SK-N-SH (cell line): ENCODE data around the gene TBX19. TPM values are rescaled to one million over a fixed set of nuclear protein-coding genes. Genes with fewer than 3 reads are reported as not detected.
A peak's percentile ranks its signal among the peaks of the same experiment; 100 is the strongest.

Experiments
- CTCF ChIA-PET: fragments of 300-600, 350-600 bp; formaldehyde crosslinking; extraction: SDS; loops from one replicate; lab custom pipeline; 2021; lab: Yijun Ruan, JAX
- POLR2A ChIA-PET: fragments of 350-600 bp; sonication (Branson Sonifier 250); formaldehyde crosslinking; extraction: SDS; loops from one replicate; lab custom pipeline; 2020; ENCODE audit warnings: antibody characterized with exemption, inconsistent platforms; lab: Yijun Ruan, JAX
- DNase-seq: peaks from one replicate; pipeline ENCODE4 v3.0.0; 2012
- H2AFZ ChIP-seq: fragments of 200-600 bp; sonication (generic); 2 replicates; pipeline ENCODE4 v1.8.1; 2016; ENCODE audit warnings: antibody characterized with exemption, mild to moderate bottlenecking, low read depth
- H3F3A ChIP-seq: fragments of 200-600 bp; sonication (generic); replicated peaks from 2 replicates; pipeline ENCODE3; 2016; ENCODE audit warnings: antibody characterized with exemption, mild to moderate bottlenecking; ENCODE audit not compliant: insufficient read depth
- H3K27ac ChIP-seq, 2 experiments: fragments of 200-500 bp in 1 of 2; fragments of 200-600 bp in 1 of 2; sonication (Bioruptor generic) in 1 of 2; sonication (generic), shearing (Covaris generic) in 1 of 2; 2 replicates each; pipeline versions ENCODE4 v1.5.1 to v1.6.1; 2014 to 2016; ENCODE audit warnings: low read depth in 2 of 2, inconsistent platforms in 1 of 2, low read length in 1 of 2, mild to moderate bottlenecking in 1 of 2, mixed read lengths in 1 of 2
- H3K27me3 ChIP-seq: fragments of 200-600 bp; sonication (generic), shearing (Covaris generic); 2 replicates; pipeline ENCODE4 v1.6.1; 2016; ENCODE audit warnings: mixed run types; ENCODE audit not compliant: insufficient read depth
- H3K36me3 ChIP-seq, 2 experiments: fragments of 200-500 bp in 1 of 2; fragments of 200-600 bp in 1 of 2; sonication (Bioruptor generic) in 1 of 2; sonication (generic) in 1 of 2; replicated peaks in 1 of 2; 2 replicates each; pipeline versions ENCODE3 to v1.5.1; 2014 to 2016; ENCODE audit warnings: low read length in 1 of 2, mild to moderate bottlenecking in 1 of 2; ENCODE audit not compliant: insufficient read depth in 2 of 2, control insufficient read depth in 1 of 2
- H3K4me1 ChIP-seq, 2 experiments: fragments of 200-500 bp in 1 of 2; fragments of 200-600 bp in 1 of 2; sonication (Bioruptor generic) in 1 of 2; sonication (generic), shearing (Covaris generic) in 1 of 2; 2 replicates each; pipeline versions ENCODE4 v1.5.1 to v1.6.1; 2014 to 2016; ENCODE audit warnings: low read depth in 1 of 2, low read length in 1 of 2, mixed run types in 1 of 2; ENCODE audit not compliant: insufficient read depth in 2 of 2, control insufficient read depth in 1 of 2
- H3K4me2 ChIP-seq: fragments of 200-600 bp; sonication (generic), shearing (Covaris generic); 2 replicates; pipeline ENCODE4 v1.6.1; 2017; ENCODE audit warnings: mixed run types
- H3K4me3 ChIP-seq, 2 experiments: fragments of 200-500 bp in 1 of 2; fragments of 200-600 bp in 1 of 2; sonication (Bioruptor generic) in 1 of 2; sonication (generic), shearing (Covaris generic) in 1 of 2; 2 replicates each; pipeline versions ENCODE4 v1.5.1 to v1.8.1; 2014 to 2016; ENCODE audit warnings: low read depth in 2 of 2, inconsistent platforms in 1 of 2, low read length in 1 of 2, mild to moderate bottlenecking in 1 of 2, mixed read lengths in 1 of 2, moderate library complexity in 1 of 2
- H3K79me2 ChIP-seq: fragments of 200-600 bp; sonication (generic); 2 replicates; pipeline ENCODE4 v1.8.1; 2017; ENCODE audit warnings: mild to moderate bottlenecking; ENCODE audit not compliant: insufficient read depth
- H3K9ac ChIP-seq: fragments of 200-600 bp; sonication (generic); 2 replicates; pipeline ENCODE4 v1.6.1; 2017; ENCODE audit warnings: mixed run types
- H3K9me2 ChIP-seq: fragments of 200-600 bp; sonication (generic); 2 replicates; pipeline ENCODE4 v1.6.1; 2017; ENCODE audit warnings: mixed run types
- H3K9me3 ChIP-seq: fragments of 200-600 bp; sonication (generic); 2 replicates; pipeline ENCODE4 v1.6.1; 2017; ENCODE audit warnings: mixed run types, mild to moderate bottlenecking, moderate library complexity
- H4K20me1 ChIP-seq: fragments of 200-600 bp; sonication (generic); 2 replicates; pipeline ENCODE4 v1.6.1; 2017; ENCODE audit warnings: mild to moderate bottlenecking, mixed run types; ENCODE audit not compliant: insufficient read depth
- ELF1 ChIP-seq: IDR thresholded peaks from 2 replicates; pipeline ENCODE4 v1.4.0; 2012
- EP300 ChIP-seq, 2 experiments: IDR thresholded peaks; 2 replicates each; pipeline versions ENCODE4 v1.4.0 to v1.6.1; 2012; ENCODE audit warnings: borderline replicate concordance in 1 of 2, low read depth in 1 of 2, low read length in 1 of 2
- FOSL2 ChIP-seq: IDR thresholded peaks from 2 replicates; pipeline ENCODE4 v1.4.0; 2012; ENCODE audit warnings: low read depth, mild to moderate bottlenecking, moderate library complexity, borderline replicate concordance
- GABPA ChIP-seq: IDR thresholded peaks from 2 replicates; pipeline ENCODE4 v1.4.0; 2012; ENCODE audit warnings: low read depth, mild to moderate bottlenecking
- GATA2 ChIP-seq: sonication (generic); formaldehyde crosslinking; IDR thresholded peaks from 2 replicates; pipeline ENCODE4 v1.5.0; 2020; ENCODE audit warnings: mild to moderate bottlenecking, missing genetic modification reagents
- JUND ChIP-seq: IDR thresholded peaks from 2 replicates; pipeline ENCODE4 v1.4.0; 2012
- MXI1 ChIP-seq: IDR thresholded peaks from 2 replicates; pipeline ENCODE4 v1.6.1; 2012; ENCODE audit warnings: mild to moderate bottlenecking, low read depth, low read length, improper control_type of control experiment
- NRF1 ChIP-seq: IDR thresholded peaks from 2 replicates; pipeline ENCODE4 v1.6.1; 2012; ENCODE audit warnings: low read depth, mild to moderate bottlenecking, low read length
- RXRA ChIP-seq: IDR thresholded peaks from 2 replicates; pipeline ENCODE4 v1.4.0; 2012; ENCODE audit warnings: low read depth, mild to moderate bottlenecking, borderline replicate concordance
- SIN3A ChIP-seq: IDR thresholded peaks from 2 replicates; pipeline ENCODE4 v1.6.1; 2012; ENCODE audit warnings: low read depth, mild to moderate bottlenecking, low read length, moderate library complexity, borderline replicate concordance
- YY1 ChIP-seq: IDR thresholded peaks from 2 replicates; pipeline ENCODE4 v1.4.0; 2012; ENCODE audit warnings: low read depth, mild to moderate bottlenecking
- WGBS: methylation state at CpG from one replicate; pipeline ENCODE4 v1.1.6; 2017; ENCODE audit warnings: low lambda C conversion rate; 5-methylcytosine and 5-hydroxymethylcytosine counted together
- polyA plus RNA-seq, 3 experiments: library from polyadenylated mRNA; depleted of rRNA; stranded (reverse); fragments of >200 nt; gene quantifications; 2 replicates each; pipeline ENCODE4 v1.2.3, GENCODE V29; 2012
- TF ChIP-seq, protein P1 (sequence below): fragments of 200-600 bp; sonication (generic); IDR thresholded peaks from 2 replicates; pipeline ENCODE4 v1.6.1; 2017; ENCODE audit warnings: antibody characterized with exemption, mild to moderate bottlenecking, moderate library complexity
- TF ChIP-seq, protein P2 (sequence below): fragments of 150-350 bp; IDR thresholded peaks from 2 replicates; pipeline ENCODE4 v1.6.1; 2016; ENCODE audit warnings: mild to moderate bottlenecking, low read depth, low read length

The TBX19 gene
- polyA plus RNA-seq, 1 of the 3 experiments (the other 2 are of a cell fraction) = 2.7 TPM

DNA sequence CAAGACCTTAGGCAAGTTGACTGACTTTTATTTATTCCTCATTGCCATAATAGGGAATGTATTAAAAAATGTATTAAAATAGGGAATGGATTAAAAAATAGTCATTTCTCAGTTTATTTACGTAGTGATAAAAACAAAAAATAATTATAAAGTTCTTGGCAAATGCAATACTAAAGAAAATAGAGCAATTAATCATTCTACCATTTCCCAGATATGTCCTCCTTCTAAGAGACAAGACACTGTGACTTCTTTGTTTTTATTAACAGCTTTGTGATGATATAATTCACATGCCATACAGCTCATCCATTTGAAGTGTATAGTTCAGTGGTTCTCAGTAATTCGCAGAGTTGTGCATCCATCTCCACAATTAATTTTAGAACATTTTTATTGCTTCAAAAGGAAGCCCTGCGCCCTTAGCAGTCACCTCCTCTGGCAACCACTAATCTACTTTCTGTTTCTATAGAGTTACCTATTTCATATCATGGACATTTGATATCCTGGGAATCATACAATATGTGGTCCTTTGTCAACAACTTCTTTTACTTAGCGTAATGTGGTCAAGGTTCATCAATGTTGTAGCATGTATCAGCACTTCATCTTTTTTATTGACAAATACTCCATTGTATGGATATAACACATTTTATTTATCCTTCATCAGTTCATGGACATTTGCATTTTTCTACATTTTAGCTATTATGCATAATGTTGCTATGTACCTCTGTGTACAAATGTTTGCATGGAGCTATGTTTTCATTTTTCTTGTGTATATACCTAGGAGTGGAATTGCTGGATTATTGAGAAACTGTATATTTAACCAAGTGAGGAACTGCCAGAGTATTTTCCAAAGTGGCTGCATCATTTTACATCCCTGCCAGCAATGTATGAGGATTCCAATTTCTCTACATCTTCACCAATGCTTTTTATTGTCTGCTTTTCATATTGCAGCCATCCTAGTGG lies 5.6 kb downstream of the TBX19 start:
- H3K9me2 ChIP-seq = no peaks in the 10 kb centered on the region
- no peaks in the 10 kb centered on the region for H3K79me2 ChIP-seq
- no peak overlapping the region for H3K4me3 ChIP-seq
- peak overlapping the region in 1 of 2 experiments; percentile 30; a peak in 1 of 4 replicates for H3K27ac ChIP-seq
- H4K20me1 ChIP-seq = no peaks in the 10 kb centered on the region
- no peaks in the 10 kb centered on the region for H3K27me3 ChIP-seq
- no peaks in the 10 kb centered on the region for H3K9me3 ChIP-seq
- H3K4me2 ChIP-seq = no peak overlapping the region
- peaks cover 6% of the 10 kb centered on the region for H3F3A ChIP-seq
- no peak for DNase-seq
- ChIA-PET POLR2A (no interaction called here), CTCF (interaction anchor here (1.3 kb wide), 1 partner anchor 59 kb away, joined by 3 read pairs; no protein-coding TSS in a partner anchor)
- no peak overlapping the region for H2AFZ ChIP-seq
- 94% methylated on average over 4 of the region's 4 CpGs for WGBS
- no peak overlapping the region for H3K9ac ChIP-seq
- TF ChIP-seq, protein P1, sequence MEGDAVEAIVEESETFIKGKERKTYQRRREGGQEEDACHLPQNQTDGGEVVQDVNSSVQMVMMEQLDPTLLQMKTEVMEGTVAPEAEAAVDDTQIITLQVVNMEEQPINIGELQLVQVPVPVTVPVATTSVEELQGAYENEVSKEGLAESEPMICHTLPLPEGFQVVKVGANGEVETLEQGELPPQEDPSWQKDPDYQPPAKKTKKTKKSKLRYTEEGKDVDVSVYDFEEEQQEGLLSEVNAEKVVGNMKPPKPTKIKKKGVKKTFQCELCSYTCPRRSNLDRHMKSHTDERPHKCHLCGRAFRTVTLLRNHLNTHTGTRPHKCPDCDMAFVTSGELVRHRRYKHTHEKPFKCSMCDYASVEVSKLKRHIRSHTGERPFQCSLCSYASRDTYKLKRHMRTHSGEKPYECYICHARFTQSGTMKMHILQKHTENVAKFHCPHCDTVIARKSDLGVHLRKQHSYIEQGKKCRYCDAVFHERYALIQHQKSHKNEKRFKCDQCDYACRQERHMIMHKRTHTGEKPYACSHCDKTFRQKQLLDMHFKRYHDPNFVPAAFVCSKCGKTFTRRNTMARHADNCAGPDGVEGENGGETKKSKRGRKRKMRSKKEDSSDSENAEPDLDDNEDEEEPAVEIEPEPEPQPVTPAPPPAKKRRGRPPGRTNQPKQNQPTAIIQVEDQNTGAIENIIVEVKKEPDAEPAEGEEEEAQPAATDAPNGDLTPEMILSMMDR = peak; percentile 15; the same call in 1 of the 2 replicates
- TF ChIP-seq MXI1 = no peak
- no peak for TF ChIP-seq GABPA
- H3K4me1 ChIP-seq = peaks cover 0 to 10% of the 10 kb centered on the region in 2 experiments; a peak in 1 of 4 replicates
- H3K36me3 ChIP-seq = no peaks in the 10 kb centered on the region

DNA sequence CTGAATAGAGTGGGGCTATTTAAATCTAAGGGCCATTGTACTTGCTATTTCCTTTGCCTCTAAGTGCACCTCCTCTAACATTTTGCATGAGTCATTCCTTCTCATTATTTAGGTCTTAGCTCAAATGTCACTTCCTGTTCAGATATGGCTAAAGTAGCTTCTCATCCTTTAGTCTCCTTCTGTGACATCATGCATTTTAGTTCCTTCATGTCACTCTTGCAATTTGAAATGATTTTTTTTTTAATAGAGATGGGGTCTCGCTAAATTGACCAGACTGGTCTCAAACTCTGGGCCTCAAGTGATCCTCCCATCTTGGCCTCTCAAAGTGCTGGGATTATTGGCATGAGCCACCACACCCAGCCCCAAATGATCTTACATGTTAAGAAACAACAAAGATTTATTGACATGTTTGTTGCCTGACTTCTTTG lies 6.6 kb downstream of the TBX19 start:
- peaks cover 0 to 4% of the 10 kb centered on the region in 2 experiments for H3K36me3 ChIP-seq
- peaks cover 6% of the 10 kb centered on the region for H3F3A ChIP-seq
- TF ChIP-seq, protein P2, sequence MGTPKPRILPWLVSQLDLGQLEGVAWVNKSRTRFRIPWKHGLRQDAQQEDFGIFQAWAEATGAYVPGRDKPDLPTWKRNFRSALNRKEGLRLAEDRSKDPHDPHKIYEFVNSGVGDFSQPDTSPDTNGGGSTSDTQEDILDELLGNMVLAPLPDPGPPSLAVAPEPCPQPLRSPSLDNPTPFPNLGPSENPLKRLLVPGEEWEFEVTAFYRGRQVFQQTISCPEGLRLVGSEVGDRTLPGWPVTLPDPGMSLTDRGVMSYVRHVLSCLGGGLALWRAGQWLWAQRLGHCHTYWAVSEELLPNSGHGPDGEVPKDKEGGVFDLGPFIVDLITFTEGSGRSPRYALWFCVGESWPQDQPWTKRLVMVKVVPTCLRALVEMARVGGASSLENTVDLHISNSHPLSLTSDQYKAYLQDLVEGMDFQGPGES = no peak
- TF ChIP-seq GABPA (peak; percentile 17; the same call in 1 of the 2 replicates), EP300 (IDR thresholded peaks at IDR 0.05; ENCODE audit: borderline replicate concordance in 1 of 2, low read depth in 1 of 2, low read length in 1 of 2) (no peak), SIN3A (no peak), RXRA (no peak), NRF1 (no peak), ELF1 (0 out of 2 replicates have a peak, but pooled peaks have one; percentile 17), GATA2 (no peak), YY1 (no peak), FOSL2 (peak; percentile 32; the same call in 1 of the 2 replicates), JUND (peak; percentile 30; the same call in 1 of the 2 replicates)
- TF ChIP-seq, protein P1 = no peak
- H3K4me2 ChIP-seq = no peak overlapping the region
- H3K27ac ChIP-seq = peak overlapping the region in 1 of 2 experiments; percentile 30; a peak in 1 of 4 replicates
- no peaks in the 10 kb centered on the region for H3K9me2 ChIP-seq
- ChIA-PET POLR2A (no interaction called here), CTCF (interaction anchor here (1.3 kb wide), 1 partner anchor 60 kb away, joined by 3 read pairs; no protein-coding TSS in a partner anchor)
- no peak for DNase-seq
- H3K4me1 ChIP-seq = peaks cover 0 to 10% of the 10 kb centered on the region in 2 experiments; a peak in 1 of 4 replicates
- H3K9ac ChIP-seq = no peak overlapping the region
- no peak overlapping the region for H3K4me3 ChIP-seq
- no peaks in the 10 kb centered on the region for H3K27me3 ChIP-seq
- H4K20me1 ChIP-seq = no peaks in the 10 kb centered on the region
- WGBS = 100% methylated on average over 1 of the region's 1 CpG
- H3K9me3 ChIP-seq = no peaks in the 10 kb centered on the region
- no peaks in the 10 kb centered on the region for H3K79me2 ChIP-seq
- peak overlapping the region; percentile 42; the same call in 1 of the 2 replicates for H2AFZ ChIP-seq
